Astrocyte (in vitro differentiated cells and primary cell): Measurements from ENCODE around the gene SDK1. TPM values are rescaled to one million over a fixed set of nuclear protein-coding genes. Genes with fewer than 3 reads are reported as not detected.

ENCODE experiments used
- DNase-seq: peaks from one replicate; pipeline ENCODE4 v3.0.0-alpha.2; 2010; ENCODE audit warnings: low read depth
- FAIRE-seq: peaks from 2 replicates; lab custom pipeline; 2011; peaks lifted over from hg19 to GRCh38; lab: Jason Lieb, UNC
- H2AFZ ChIP-seq: 2 replicates; pipeline ENCODE4 v1.6.0; 2012; ENCODE audit warnings: low read depth, low read length, inconsistent platforms
- H3K27ac ChIP-seq: 2 replicates; pipeline ENCODE4 v1.5.1; 2011; ENCODE audit warnings: low read depth, low read length, inconsistent platforms
- H3K27me3 ChIP-seq: 2 replicates; pipeline ENCODE4 v1.6.0; 2011; ENCODE audit warnings: low read length, inconsistent platforms; ENCODE audit not compliant: insufficient read depth
- H3K36me3 ChIP-seq: 2 replicates; pipeline ENCODE4 v1.5.1; 2011; ENCODE audit warnings: low read length, inconsistent platforms; ENCODE audit not compliant: insufficient read depth
- H3K4me1 ChIP-seq: 2 replicates; pipeline ENCODE4 v1.5.1; 2011; ENCODE audit warnings: low read length, inconsistent platforms; ENCODE audit not compliant: insufficient read depth
- H3K4me2 ChIP-seq: 2 replicates; pipeline ENCODE4 v1.6.0; 2012; ENCODE audit warnings: low read length, inconsistent platforms
- H3K4me3 ChIP-seq: 2 replicates; pipeline ENCODE4 v1.5.1; 2011; ENCODE audit warnings: low read depth, mild to moderate bottlenecking, low read length, inconsistent platforms; ENCODE audit not compliant: insufficient read depth
- H3K79me2 ChIP-seq: 2 replicates; pipeline ENCODE4 v1.6.0; 2012; ENCODE audit warnings: mild to moderate bottlenecking, low read length, inconsistent platforms; ENCODE audit not compliant: insufficient read depth
- H3K9ac ChIP-seq: 2 replicates; pipeline ENCODE4 v1.6.0; 2012; ENCODE audit warnings: mild to moderate bottlenecking, low read length, inconsistent platforms
- H3K9me3 ChIP-seq: 2 replicates; pipeline ENCODE4 v1.5.1; 2012; ENCODE audit warnings: low read depth, mild to moderate bottlenecking, low read length, inconsistent platforms; ENCODE audit not compliant: insufficient read depth
- H4K20me1 ChIP-seq: 2 replicates; pipeline ENCODE4 v1.6.0; 2012; ENCODE audit warnings: low read length, inconsistent platforms; ENCODE audit not compliant: insufficient read depth
- H3K27ac Mint-ChIP-seq: one replicate; pipeline ENCODE4 v1.8.0; 2021; ENCODE audit warnings: mild to moderate bottlenecking, mixed read lengths; ENCODE audit not compliant: unreplicated experiment
- H3K27me3 Mint-ChIP-seq: one replicate; pipeline ENCODE4 v1.8.0; 2021; ENCODE audit warnings: low read depth, mixed read lengths; ENCODE audit not compliant: unreplicated experiment
- H3K36me3 Mint-ChIP-seq: one replicate; pipeline ENCODE4 v1.8.0; 2021; ENCODE audit warnings: low read depth, mixed read lengths; ENCODE audit not compliant: unreplicated experiment
- H3K4me1 Mint-ChIP-seq: one replicate; pipeline ENCODE4 v1.8.0; 2021; ENCODE audit warnings: low read depth, mixed read lengths; ENCODE audit not compliant: unreplicated experiment
- H3K4me3 Mint-ChIP-seq: one replicate; pipeline ENCODE4 v1.8.0; 2021; ENCODE audit warnings: mild to moderate bottlenecking, moderate library complexity, mixed read lengths; ENCODE audit not compliant: unreplicated experiment
- H3K9me3 Mint-ChIP-seq: one replicate; pipeline ENCODE4 v1.8.0; 2021; ENCODE audit warnings: mild to moderate bottlenecking, mixed read lengths; ENCODE audit not compliant: unreplicated experiment
- EZH2 ChIP-seq: IDR thresholded peaks from 2 replicates; pipeline ENCODE4 v1.6.1; 2012; ENCODE audit warnings: mild to moderate bottlenecking, low read length, inconsistent platforms; ENCODE audit not compliant: insufficient read depth
- total RNA-seq: library from RNA; stranded (reverse); gene quantifications from 2 replicates; pipeline ENCODE4 v1.2.1, GENCODE V29; 2021
- TF ChIP-seq, protein P1 (sequence below): IDR thresholded peaks from 2 replicates; pipeline ENCODE4 v1.5.1; 2011; ENCODE audit warnings: low read depth, mild to moderate bottlenecking, inconsistent platforms, low read length, moderate library complexity; ENCODE audit not compliant: insufficient read depth

Gene SDK1
- total RNA-seq, 1 donor from 2014 or later = 4.2 TPM

DNA sequence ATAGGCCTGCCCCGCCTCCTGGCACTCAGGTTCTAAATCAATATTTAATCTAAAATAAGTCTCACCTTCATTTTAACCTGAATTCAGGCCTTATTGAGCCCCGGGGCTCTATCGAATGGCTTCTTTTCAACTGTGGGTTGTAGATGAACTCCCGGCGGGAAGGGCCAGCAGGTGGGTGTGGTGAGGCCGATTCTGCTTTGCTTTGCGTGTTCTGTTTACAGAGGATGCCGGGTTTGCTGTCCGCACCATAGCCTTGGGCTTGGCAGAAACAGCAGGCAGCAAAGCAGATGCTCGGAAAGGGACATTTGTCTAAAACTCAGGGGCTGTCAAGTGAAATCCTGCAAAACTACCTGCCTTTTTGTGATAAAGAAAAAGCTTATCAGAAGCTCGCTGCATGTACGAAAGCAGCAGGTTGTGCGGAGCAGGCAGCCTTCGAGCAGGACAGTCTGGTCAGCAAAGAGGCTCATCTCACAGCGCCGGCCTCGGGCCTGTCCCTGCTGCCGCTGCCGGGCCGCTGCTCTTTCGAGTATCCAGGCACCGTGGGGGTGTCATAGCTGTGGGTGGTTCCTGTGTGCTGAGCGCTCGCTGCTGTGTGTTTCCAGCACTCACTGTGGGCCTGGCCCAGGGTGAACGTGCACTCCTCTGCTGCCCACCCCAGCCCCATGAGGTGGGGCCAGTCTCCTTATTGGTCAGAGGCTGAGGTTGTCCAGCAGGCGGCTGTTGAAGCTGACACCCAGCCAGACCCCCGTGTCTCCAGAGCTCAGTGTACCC lies 946.2 kb downstream of the SDK1 start:
- Mint-ChIP-seq H3K36me3 (peaks cover 3% of the 10 kb centered on the region), H3K9me3 (peaks cover 21% of the 10 kb centered on the region), H3K4me3 (no peak overlapping the region), H3K4me1 (peaks cover 6% of the 10 kb centered on the region), H3K27me3 (peaks cover 6% of the 10 kb centered on the region), H3K27ac (no peak overlapping the region)
- TF ChIP-seq EZH2 = no peak
- TF ChIP-seq, protein P1, sequence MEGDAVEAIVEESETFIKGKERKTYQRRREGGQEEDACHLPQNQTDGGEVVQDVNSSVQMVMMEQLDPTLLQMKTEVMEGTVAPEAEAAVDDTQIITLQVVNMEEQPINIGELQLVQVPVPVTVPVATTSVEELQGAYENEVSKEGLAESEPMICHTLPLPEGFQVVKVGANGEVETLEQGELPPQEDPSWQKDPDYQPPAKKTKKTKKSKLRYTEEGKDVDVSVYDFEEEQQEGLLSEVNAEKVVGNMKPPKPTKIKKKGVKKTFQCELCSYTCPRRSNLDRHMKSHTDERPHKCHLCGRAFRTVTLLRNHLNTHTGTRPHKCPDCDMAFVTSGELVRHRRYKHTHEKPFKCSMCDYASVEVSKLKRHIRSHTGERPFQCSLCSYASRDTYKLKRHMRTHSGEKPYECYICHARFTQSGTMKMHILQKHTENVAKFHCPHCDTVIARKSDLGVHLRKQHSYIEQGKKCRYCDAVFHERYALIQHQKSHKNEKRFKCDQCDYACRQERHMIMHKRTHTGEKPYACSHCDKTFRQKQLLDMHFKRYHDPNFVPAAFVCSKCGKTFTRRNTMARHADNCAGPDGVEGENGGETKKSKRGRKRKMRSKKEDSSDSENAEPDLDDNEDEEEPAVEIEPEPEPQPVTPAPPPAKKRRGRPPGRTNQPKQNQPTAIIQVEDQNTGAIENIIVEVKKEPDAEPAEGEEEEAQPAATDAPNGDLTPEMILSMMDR = no peak
- no peaks in the 10 kb centered on the region for H3K27me3 ChIP-seq
- DNase-seq (no peak), FAIRE-seq (no peak)
- H2AFZ ChIP-seq = no peak overlapping the region
- no peaks in the 10 kb centered on the region for H3K4me1 ChIP-seq
- no peak overlapping the region for H3K9ac ChIP-seq
- H3K27ac ChIP-seq = no peak overlapping the region
- peaks cover 2% of the 10 kb centered on the region for H3K9me3 ChIP-seq
- no peaks in the 10 kb centered on the region for H3K36me3 ChIP-seq
- H3K79me2 ChIP-seq = no peaks in the 10 kb centered on the region
- H4K20me1 ChIP-seq = no peaks in the 10 kb centered on the region
- no peak overlapping the region for H3K4me3 ChIP-seq
- H3K4me2 ChIP-seq = no peak overlapping the region

DNA sequence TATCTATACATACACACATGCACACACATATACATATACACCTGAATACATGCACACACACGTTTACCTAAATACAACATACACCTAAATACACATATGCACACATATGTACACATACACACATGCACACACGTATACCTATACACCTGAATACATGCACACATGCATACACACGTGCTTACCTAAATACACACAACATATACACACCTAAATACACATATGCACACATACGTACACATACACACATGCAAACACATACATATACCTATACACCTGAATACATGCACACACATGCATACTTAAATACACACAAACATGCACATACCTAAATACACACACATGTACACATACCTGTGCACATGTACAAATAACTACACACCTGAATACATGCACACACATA lies 947.2 kb downstream of the SDK1 start:
- Histone ChIP-seq H3K9me3 (peaks cover 2% of the 10 kb centered on the region), H3K4me2 (no peak overlapping the region), H3K9ac (no peak overlapping the region), H3K4me3 (no peak overlapping the region), H3K79me2 (no peaks in the 10 kb centered on the region), H4K20me1 (no peaks in the 10 kb centered on the region), H3K27ac (no peak overlapping the region), H3K27me3 (no peaks in the 10 kb centered on the region), H3K36me3 (no peaks in the 10 kb centered on the region), H2AFZ (no peak overlapping the region), H3K4me1 (no peaks in the 10 kb centered on the region)
- Mint-ChIP-seq H3K4me3 (no peak overlapping the region), H3K9me3 (peaks cover 21% of the 10 kb centered on the region), H3K4me1 (peaks cover 6% of the 10 kb centered on the region), H3K27me3 (peaks cover 6% of the 10 kb centered on the region), H3K36me3 (no peaks in the 10 kb centered on the region), H3K27ac (no peak overlapping the region)
- DNase-seq (no peak), FAIRE-seq (no peak)
- TF ChIP-seq EZH2 = no peak
- TF ChIP-seq, protein P1 = no peak

DNA sequence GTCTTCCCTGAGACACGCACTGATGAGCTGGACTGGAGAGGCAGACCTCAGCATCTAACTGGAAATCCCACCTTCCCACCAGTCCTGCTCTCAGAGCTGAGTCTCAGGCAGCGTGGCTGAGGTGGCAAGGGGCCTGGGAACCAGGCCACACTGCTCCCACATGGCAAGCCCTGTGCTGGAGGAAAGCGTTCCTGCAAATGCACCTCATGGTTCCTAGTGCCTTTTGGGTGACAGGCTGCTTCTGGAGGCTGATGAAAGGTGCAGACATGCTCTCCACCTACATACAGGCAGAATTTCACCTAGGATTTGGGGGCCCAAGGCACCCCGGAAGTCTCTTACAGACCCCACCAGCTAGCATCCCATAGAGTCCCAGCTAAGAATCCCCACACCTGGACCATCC lies 948.2 kb downstream of the SDK1 start:
- FAIRE-seq (no peak), DNase-seq (no peak)
- peaks cover 6% of the 10 kb centered on the region for H3K4me1 Mint-ChIP-seq
- no peaks in the 10 kb centered on the region for H3K79me2 ChIP-seq
- peaks cover 6% of the 10 kb centered on the region for H3K27me3 Mint-ChIP-seq
- peaks cover 15% of the 10 kb centered on the region for H3K9me3 Mint-ChIP-seq
- no peaks in the 10 kb centered on the region for H3K36me3 Mint-ChIP-seq
- no peak overlapping the region for H3K4me3 Mint-ChIP-seq
- H3K36me3 ChIP-seq = no peaks in the 10 kb centered on the region
- H3K27me3 ChIP-seq = no peaks in the 10 kb centered on the region
- no peak overlapping the region for H3K27ac ChIP-seq
- no peak overlapping the region for H3K4me2 ChIP-seq
- no peak overlapping the region for H3K4me3 ChIP-seq
- H4K20me1 ChIP-seq = no peaks in the 10 kb centered on the region
- H2AFZ ChIP-seq = no peak overlapping the region
- H3K9ac ChIP-seq = no peak overlapping the region
- no peaks in the 10 kb centered on the region for H3K4me1 ChIP-seq
- H3K27ac Mint-ChIP-seq = no peak overlapping the region
- peaks cover 2% of the 10 kb centered on the region for H3K9me3 ChIP-seq
- TF ChIP-seq, protein P1 = no peak
- TF ChIP-seq EZH2 = no peak
